Measurements from ENCODE around the gene LOXHD1.

GRCh38 chr18:46649071-46649862 is 7.8 kb downstream of the LOXHD1 start:
- TF ChIP-seq CTCF (IDR thresholded peaks at IDR 0.05) (no peak), ZFX (IDR thresholded peaks at IDR 0.05; ENCODE audit: borderline replicate concordance) (no peak)
